Fibroblast of lung (primary cell): ENCODE measurements around the gene SLC6A19. TPM values are rescaled to one million over a fixed set of nuclear protein-coding genes. Genes with fewer than 3 reads are reported as not detected.

Experiments used
- DNase-seq, 2 donors: peaks; one replicate each; pipeline versions ENCODE4 v3.0.0 to v3.0.0-alpha.2; 2010; ENCODE audit warnings: low read depth in 2 of 2
- H2AFZ ChIP-seq: 2 replicates; pipeline ENCODE4 v1.5.1; 2012; ENCODE audit warnings: low read length, control low read depth, inconsistent platforms
- H3K27ac ChIP-seq: 2 replicates; pipeline ENCODE4 v1.5.1; 2011; ENCODE audit warnings: low read length, control low read depth; ENCODE audit not compliant: insufficient read depth
- H3K27me3 ChIP-seq: 2 replicates; pipeline ENCODE4 v1.5.1; 2011; ENCODE audit warnings: mild to moderate bottlenecking, low read length; ENCODE audit not compliant: control insufficient read depth, insufficient read depth
- H3K36me3 ChIP-seq: 2 replicates; pipeline ENCODE4 v1.5.1; 2011; ENCODE audit warnings: low read length; ENCODE audit not compliant: control insufficient read depth, insufficient read depth
- H3K4me1 ChIP-seq: 2 replicates; pipeline ENCODE4 v1.5.1; 2011; ENCODE audit warnings: low read length; ENCODE audit not compliant: control insufficient read depth, insufficient read depth; ENCODE audit errors: extremely low read depth
- H3K4me2 ChIP-seq: 2 replicates; pipeline ENCODE4 v1.5.1; 2011; ENCODE audit warnings: low read length, control low read depth; ENCODE audit not compliant: insufficient read depth; ENCODE audit errors: extremely low read depth
- H3K4me3 ChIP-seq, 4 experiments: fragments of 200-600 bp in 1 of 4; sonication (generic) in 1 of 4; replicated peaks in 1 of 4; 2 replicates each; pipeline ENCODE4 v1.5.1; 2011 to 2016; ENCODE audit warnings: low read length in 4 of 4, low read depth in 3 of 4, mild to moderate bottlenecking in 3 of 4, control low read depth in 2 of 4, inconsistent platforms in 1 of 4, mixed read lengths in 1 of 4; ENCODE audit not compliant: insufficient read depth in 1 of 4; ENCODE audit errors: control extremely low read depth in 1 of 4
- H3K79me2 ChIP-seq: 2 replicates; pipeline ENCODE4 v1.5.1; 2012; ENCODE audit warnings: mild to moderate bottlenecking, low read length, inconsistent platforms; ENCODE audit not compliant: control insufficient read depth, insufficient read depth
- H3K9ac ChIP-seq: 2 replicates; pipeline ENCODE4 v1.5.1; 2011; ENCODE audit warnings: mild to moderate bottlenecking, low read length, control low read depth; ENCODE audit not compliant: insufficient read depth
- H3K9me3 ChIP-seq: 2 replicates; pipeline ENCODE4 v1.5.1; 2012; ENCODE audit warnings: low read depth, low read length; ENCODE audit not compliant: control insufficient read depth, insufficient read depth
- H4K20me1 ChIP-seq: 2 replicates; pipeline ENCODE4 v1.5.1; 2011; ENCODE audit warnings: low read length; ENCODE audit not compliant: control insufficient read depth, insufficient read depth; ENCODE audit errors: extremely low read depth
- CTCF ChIP-seq, 2 donors: IDR thresholded peaks in 1 of 2; conservative IDR thresholded peaks in 1 of 2; 1 replicate in 1 of 2; 2 replicates in 1 of 2; pipeline ENCODE4 v1.5.1; 2011 to 2012; ENCODE audit warnings: low read length in 2 of 2, control low read depth in 1 of 2, inconsistent platforms in 1 of 2, low read depth in 1 of 2, mild to moderate bottlenecking in 1 of 2
- EZH2 ChIP-seq: IDR thresholded peaks from 2 replicates; pipeline ENCODE4 v1.5.1; 2012; ENCODE audit warnings: low read length, control low read depth, mild to moderate bottlenecking; ENCODE audit errors: missing control alignments
- polyA plus RNA-seq, 2 donors: library from polyadenylated mRNA; depleted of rRNA in 1 of 2; stranded (reverse) in 1 of 2; unstranded in 1 of 2; fragments of >200 nt; gene quantifications; 2 replicates each; pipeline ENCODE4 v1.2.1, GENCODE V29; 2011 to 2012; ENCODE audit warnings: missing spikeins in 1 of 2
- total RNA-seq: library from RNA; depleted of rRNA; stranded (reverse); fragments of >200 nt; gene quantifications from 2 replicates; pipeline ENCODE4 v1.2.1, GENCODE V29; 2014

The SLC6A19 gene
- total and polyA plus RNA-seq, 2 donors (not counting 1 experiment from before 2014, with no cell fraction given) = not detected

GRCh38 chr5:1214936-1215220, 13.5 kb downstream of the SLC6A19 start:
- Histone ChIP-seq H3K9ac (no peak overlapping the region), H3K27ac (no peak overlapping the region), H3K9me3 (no peaks in the 10 kb centered on the region), H3K4me1 (no peaks in the 10 kb centered on the region), H3K36me3 (no peaks in the 10 kb centered on the region), H4K20me1 (no peaks in the 10 kb centered on the region), H3K4me2 (no peak overlapping the region), H2AFZ (no peak overlapping the region), H3K27me3 (no peaks in the 10 kb centered on the region), H3K4me3 (no peak overlapping the region), H3K79me2 (no peaks in the 10 kb centered on the region)
- no peak for DNase-seq
- no peak for TF ChIP-seq CTCF (conservative IDR thresholded peaks at IDR 0.05 in 1 of 2, IDR thresholded peaks at IDR 0.05 in 1 of 2; ENCODE audit: low read depth in 1 of 2, low read length in 2 of 2)
- no peak for TF ChIP-seq EZH2

- H3K9me3 ChIP-seq = no peaks in the 10 kb centered on the region
- H3K4me1 ChIP-seq = no peaks in the 10 kb centered on the region
- H3K4me3 ChIP-seq = no peak overlapping the region
- H3K9ac ChIP-seq = no peak overlapping the region
- no peak overlapping the region for H3K27ac ChIP-seq
- DNase-seq = no peak
- H2AFZ ChIP-seq = no peak overlapping the region
- no peaks in the 10 kb centered on the region for H3K27me3 ChIP-seq
- no peak for TF ChIP-seq CTCF (conservative IDR thresholded peaks at IDR 0.05 in 1 of 2, IDR thresholded peaks at IDR 0.05 in 1 of 2; ENCODE audit: low read depth in 1 of 2, low read length in 2 of 2)
- TF ChIP-seq EZH2 = no peak
- no peaks in the 10 kb centered on the region for H4K20me1 ChIP-seq
- H3K79me2 ChIP-seq = no peaks in the 10 kb centered on the region
- no peak overlapping the region for H3K4me2 ChIP-seq
- H3K36me3 ChIP-seq = no peaks in the 10 kb centered on the region
Observed at GRCh38 chr5:1215320-1216096, 14.1 kb downstream of the SLC6A19 start.

- no peaks in the 10 kb centered on the region for H3K27me3 ChIP-seq
- H4K20me1 ChIP-seq = no peaks in the 10 kb centered on the region
- H3K4me2 ChIP-seq = no peak overlapping the region
- H3K79me2 ChIP-seq = no peaks in the 10 kb centered on the region
- H3K9ac ChIP-seq = no peak overlapping the region
- H3K4me1 ChIP-seq = no peaks in the 10 kb centered on the region
- no peak overlapping the region for H3K27ac ChIP-seq
- no peaks in the 10 kb centered on the region for H3K36me3 ChIP-seq
- no peak for DNase-seq
- TF ChIP-seq CTCF (conservative IDR thresholded peaks at IDR 0.05 in 1 of 2, IDR thresholded peaks at IDR 0.05 in 1 of 2; ENCODE audit: low read depth in 1 of 2, low read length in 2 of 2) (no peak), EZH2 (no peak)
- H2AFZ ChIP-seq = no peak overlapping the region
- H3K4me3 ChIP-seq = no peak overlapping the region
- no peaks in the 10 kb centered on the region for H3K9me3 ChIP-seq
Observed at GRCh38 chr5:1216211-1216917, 15.0 kb downstream of the SLC6A19 start.
